NCI-H1694 treated with DMSO at 0.1 percent for 48 hours (cell line): Measurements from ENCODE around the gene LAMC3.
A peak's percentile ranks its signal among the peaks of the same experiment; 100 is the strongest.

ENCODE experiments used
- DNase-seq: peaks from one replicate; lab custom pipeline; 2025; lab: John Stamatoyannopoulos, UW

Gene LAMC3

DNA sequence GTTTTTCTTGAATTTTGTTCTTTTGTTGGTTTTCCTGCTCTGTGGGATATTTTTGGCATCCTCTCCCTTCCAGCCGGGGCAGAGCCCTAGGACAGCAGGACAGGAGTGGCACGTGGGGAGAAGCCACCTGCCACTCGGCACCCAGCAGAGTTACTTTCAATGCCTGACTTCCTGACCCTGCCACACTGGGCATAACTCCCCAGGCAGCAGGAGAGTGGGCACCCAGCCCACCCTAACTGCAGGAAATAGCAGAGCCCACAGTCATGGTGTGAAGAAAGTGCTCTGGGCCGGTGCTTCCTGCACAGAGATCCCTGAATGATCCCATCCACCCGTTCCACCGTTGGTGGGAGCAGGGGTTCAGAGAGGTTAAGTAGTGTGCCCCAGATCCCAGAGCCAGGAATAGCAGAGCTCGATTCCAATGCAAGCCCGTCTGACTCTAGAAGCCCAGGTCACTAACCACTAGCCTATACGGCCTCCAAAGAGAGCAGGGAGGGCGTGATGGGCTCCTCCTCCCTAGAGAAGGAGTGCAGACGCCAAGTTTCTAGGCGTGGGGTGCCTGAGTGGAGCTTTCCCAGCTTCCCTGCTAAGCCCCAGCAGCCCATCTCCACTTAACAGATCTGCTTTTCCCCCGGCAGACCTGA lies 108.3 kb downstream of the LAMC3 start:
- no peak for DNase-seq

DNA sequence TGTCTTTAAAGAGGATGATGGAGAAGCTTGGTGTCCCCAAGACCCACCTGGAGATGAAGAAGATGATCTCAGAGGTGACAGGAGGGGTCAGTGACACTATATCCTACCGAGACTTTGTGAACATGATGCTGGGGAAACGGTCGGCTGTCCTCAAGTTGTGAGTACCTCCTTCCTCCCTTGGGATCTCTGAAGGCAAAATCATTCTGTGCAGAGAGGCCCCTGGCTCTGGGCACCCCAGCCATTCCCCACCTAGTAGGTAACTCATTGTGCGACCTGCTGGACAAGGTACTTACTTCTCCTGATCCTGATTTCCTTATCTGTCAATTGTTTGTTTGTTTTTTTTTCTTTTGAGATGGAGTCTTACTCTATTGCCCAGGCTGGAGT lies 108.8 kb downstream of the LAMC3 start:
- DNase-seq, result no peak

DNA sequence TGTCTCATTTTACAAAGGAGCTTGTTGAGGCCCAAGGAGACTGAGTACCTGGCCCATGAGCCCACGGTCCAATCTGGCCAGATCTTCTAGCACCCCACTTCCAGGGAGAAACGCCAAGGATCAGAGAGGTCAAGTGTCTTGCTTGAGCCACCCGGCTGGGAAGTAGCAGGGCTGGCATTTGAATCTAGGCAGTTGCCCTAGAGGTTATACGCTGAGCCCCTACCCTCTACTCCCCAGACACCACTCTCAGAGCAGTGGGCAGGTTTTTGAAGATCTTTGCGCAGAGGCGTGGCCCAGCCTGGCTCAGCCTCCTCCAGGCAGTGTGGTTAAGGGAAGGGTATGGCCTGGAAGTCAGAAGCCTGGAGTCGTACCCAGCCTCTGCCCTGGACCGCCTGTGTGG lies 110.6 kb downstream of the LAMC3 start:
- no peak for DNase-seq

DNA sequence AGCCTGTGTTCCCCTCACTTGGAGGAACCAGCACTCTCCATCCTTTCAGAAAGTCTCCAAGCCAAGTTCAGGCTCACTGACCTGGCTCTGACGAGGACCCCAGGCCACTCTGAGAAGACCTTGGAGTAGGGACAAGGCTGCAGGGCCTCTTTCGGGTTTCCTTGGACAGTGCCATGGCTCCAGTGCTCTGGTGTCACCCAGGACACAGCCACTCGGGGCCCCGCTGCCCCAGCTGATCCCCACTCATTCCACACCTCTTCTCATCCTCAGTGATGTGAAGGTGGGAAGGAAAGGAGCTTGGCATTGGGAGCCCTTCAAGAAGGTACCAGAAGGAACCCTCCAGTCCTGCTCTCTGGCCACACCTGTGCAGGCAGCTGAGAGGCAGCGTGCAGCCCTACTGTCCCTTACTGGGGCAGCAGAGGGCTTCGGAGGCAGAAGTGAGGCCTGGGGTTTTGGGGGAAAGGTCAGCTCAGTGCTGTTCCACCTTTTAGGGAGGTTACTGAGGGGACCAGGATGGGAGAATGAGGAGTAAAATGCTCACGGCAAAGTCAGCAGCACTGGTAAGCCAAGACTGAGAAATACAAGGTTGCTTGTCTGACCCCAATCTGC lies 111.8 kb downstream of the LAMC3 start:
- no peak for DNase-seq

DNA sequence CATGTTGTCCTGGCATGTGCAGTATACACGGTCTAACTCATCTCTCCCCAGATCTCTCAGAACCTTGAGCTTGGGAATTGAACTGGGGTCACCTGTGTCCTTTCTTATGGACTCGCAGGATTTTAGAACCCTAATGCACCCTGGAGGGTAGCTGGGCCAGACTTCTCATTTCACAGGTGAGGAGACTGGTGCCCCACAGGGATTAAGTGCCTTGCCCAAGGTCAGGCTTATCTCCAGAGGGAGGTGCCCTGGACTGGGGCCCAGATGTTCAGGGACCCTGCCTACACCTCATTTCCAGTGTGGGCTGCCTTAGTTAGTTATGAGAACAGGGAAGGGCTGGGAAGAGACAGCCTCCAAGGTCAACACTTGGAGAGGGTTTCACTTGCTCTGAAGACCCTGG lies 112.4 kb downstream of the LAMC3 start:
- DNase-seq, result no peak

DNA sequence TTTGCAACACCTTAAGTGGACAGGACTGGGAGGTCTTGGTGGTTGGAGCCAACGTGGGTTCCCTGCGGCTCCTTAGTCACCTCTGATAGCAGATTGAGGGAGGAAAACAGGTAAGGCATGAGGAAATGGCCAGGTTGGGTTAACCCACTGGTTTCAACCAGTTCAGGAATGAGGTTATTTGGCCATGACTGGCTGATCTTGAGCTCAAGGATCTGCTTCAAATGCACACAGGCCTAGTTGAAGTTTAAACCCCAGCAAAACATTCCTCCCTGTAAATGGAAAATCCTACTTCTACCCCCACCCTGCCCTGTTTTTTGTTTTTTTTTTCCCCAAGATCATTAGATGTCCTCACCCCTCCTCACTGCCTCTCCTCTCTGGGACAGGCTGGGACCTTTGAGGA lies 113.2 kb downstream of the LAMC3 start:
- no peak for DNase-seq

DNA sequence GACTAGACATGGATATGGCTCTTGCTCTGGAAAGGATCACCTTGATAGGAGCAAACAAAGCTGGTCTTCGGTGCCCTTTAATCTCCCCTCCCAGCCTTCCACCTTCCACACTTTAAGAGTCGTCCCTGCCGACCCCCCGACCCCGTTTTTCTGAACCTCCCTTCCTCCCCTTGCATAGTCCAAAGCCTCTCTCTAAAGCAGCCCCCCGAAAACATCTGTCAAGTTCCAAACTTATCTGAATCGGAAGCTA lies 116.0 kb downstream of the LAMC3 start:
- DNase-seq, result no peak

DNA sequence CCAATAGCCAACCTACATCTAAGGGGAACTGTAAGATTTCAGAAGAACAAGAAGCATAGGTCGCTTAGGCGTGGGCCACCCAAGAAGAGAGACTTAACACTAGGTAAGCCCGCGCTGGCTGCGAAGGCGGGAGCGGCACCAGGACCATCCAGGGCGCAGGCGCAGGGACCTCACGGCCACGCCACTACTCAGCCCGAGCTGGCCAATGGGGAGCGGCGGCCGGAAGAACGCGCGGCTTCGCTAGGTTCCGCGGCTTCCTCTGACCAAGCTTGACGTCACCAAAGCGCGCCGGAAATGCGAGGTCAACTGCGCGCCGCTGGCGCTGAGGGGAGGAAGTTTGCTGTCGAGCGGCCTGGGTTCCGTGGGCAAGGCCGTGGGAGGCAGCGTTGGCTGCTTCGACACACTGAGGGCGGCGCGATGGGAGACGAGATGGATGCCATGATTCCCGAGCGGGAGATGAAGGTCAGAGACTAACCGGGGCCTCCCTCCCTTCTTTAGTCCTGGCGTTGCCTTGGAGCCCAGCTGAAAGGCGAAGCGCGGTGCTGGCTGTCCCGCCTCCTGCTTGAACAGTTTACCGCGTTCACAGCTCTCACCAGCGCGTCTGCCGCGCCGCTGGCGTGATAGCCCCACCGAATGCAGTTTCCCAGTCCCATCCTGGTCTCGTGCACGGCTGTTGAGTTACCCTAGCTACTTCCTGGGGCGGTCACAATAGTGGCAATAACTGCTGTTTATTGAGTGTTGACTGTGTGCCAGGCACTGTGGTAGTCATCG lies 116.5 kb downstream of the LAMC3 start, which contains the start of gene NUP214:
Gene NUP214, plus strand, starts transcription at position 299 of the 771 bp plus-strand sequence. Its CDS starts 119 bp downstream, at position 418.
- DNase-seq, result peak; percentile 91

DNA sequence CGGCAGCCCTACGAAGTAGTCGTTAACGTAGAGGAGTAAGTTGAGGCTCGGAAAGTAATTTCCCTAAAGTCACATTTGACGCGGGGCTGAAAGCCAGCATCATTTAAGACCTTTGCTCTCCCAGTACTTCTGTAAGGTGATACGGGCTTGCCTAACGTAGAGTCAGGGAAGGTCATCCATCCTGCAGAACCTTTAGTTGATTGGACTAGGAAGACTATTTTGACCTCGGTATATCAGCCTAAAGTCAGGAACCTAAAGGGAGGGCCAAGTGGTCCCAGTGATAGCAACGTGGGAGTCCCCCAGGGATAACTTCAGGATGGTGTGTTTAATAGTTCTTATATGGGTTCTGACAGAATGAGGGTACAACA lies 117.1 kb downstream of the LAMC3 start:
- DNase-seq, result no peak

DNA sequence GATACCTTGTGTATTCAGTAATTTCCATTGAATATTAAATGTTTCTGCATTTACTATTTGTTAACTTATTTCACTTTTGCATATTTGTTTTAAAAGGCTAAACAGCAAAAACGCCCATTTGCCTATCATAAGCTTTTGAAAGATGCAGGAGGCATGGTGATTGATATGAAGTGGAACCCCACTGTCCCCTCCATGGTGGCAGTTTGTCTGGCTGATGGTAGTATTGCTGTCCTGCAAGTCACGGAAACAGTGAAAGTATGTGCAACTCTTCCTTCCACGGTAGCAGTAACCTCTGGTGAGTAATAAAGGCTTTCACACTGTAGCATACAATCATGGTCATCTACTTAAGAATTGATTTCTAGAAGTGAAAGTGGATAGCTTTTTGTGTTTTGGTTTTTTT lies 120.2 kb downstream of the LAMC3 start:
- DNase-seq, result no peak

DNA sequence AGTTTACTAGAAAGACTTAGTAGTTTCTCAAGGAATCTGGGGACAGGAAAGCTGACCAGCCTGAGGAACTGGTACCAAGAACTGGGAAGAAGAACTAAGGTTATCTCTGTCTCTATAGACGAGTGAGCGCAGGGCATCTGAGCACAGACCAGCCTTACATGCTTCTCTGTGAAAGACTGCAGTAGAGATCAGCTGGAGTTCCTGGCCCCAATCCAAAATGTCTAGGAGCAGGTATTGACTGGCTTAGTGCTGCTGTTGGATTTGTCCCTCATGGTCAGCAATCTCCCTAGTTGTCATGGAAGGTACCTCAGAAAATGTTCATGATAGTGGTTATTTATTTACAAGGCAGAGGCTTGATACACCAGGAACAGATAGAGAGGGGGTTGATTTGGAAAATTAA lies 129.7 kb downstream of the LAMC3 start:
- no peak for DNase-seq

DNA sequence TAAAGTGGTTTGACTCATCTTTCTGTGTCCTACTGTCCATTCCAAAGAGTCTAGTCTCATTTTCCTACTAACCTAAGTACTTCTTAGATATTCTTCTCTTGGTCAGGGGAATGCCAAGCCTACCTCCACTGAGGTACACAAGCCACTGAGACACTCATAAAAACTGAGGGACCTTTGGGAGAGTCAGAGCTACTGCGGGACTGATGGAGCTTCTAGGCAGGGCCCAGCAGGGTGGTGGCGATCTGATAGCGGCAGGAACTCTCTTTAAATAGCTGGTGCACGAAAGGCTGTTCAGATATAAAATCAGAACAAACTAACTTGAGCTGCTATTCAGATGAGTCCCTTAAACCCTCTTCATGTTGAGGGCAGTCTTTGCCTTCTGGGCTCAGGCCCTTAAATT lies 131.1 kb downstream of the LAMC3 start:
- DNase-seq, result no peak

DNA sequence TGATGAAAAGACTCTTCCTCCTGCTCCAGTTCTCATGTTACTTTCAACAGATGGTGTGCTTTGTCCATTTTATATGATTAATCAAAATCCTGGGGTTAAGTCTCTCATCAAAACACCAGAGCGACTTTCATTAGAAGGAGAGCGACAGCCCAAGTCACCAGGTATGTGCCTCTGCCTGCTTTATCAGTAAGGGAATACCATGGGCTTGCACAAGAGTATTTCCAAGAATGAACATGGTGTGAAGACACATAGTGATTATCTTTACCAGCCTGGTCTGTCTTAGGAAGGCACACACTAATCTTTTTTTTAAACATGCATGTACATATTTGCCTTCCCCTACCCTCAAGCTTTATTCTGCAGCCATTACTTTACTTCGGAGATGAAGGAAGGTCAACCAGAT lies 131.6 kb downstream of the LAMC3 start:
- no peak for DNase-seq

DNA sequence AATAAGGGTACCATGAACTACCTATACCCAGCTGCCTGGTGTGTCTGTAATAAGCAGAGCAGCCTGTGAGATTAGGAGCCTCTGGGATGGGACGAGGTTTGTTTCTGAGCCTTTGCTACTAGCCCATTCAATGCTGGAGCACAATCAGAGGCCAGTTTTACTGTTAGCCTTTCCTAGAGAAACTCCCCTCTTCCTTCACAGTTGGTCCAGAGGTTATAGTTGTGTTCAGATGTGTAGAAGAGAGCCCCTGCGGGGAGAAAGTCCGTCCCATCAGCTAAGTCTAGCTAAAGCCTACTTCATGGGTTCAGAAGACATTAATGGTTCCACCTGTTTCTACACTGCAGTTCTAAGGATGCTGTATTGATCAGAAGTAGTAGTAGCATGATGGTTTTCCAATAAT lies 133.2 kb downstream of the LAMC3 start:
- no peak for DNase-seq
